H9 (cell line): ENCODE results near the gene BPIFA3. TPM values are rescaled to one million over a fixed set of nuclear protein-coding genes. Genes with fewer than 3 reads are reported as not detected.

Experiments used
- DNase-seq: peaks from one replicate; pipeline ENCODE4 v3.0.0-alpha.2; 2017
- H2AFZ ChIP-seq: one replicate; pipeline ENCODE4 v1.6.1; 2013; ENCODE audit warnings: mild to moderate bottlenecking, low read length, control low read depth, moderate library complexity
- H2AK5ac ChIP-seq: 2 replicates; pipeline ENCODE4 v1.6.1; 2013; ENCODE audit warnings: low read length, control low read depth, mixed read lengths; ENCODE audit not compliant: insufficient read length
- H2BK120ac ChIP-seq: one replicate; pipeline ENCODE4 v1.6.1; 2013; ENCODE audit warnings: low read depth, mild to moderate bottlenecking, low read length, control low read depth, inconsistent platforms; ENCODE audit not compliant: poor library complexity, severe bottlenecking
- H2BK12ac ChIP-seq: 2 replicates; pipeline ENCODE4 v1.6.1; 2013; ENCODE audit warnings: low read length, control low read depth, mixed read lengths, low read depth; ENCODE audit not compliant: insufficient read length
- H2BK15ac ChIP-seq: 2 replicates; pipeline ENCODE4 v1.6.1; 2013; ENCODE audit warnings: low read depth, low read length, control low read depth
- H2BK20ac ChIP-seq: one replicate; pipeline ENCODE4 v1.6.1; 2013; ENCODE audit warnings: low read depth, mild to moderate bottlenecking, low read length, control low read depth, inconsistent platforms; ENCODE audit not compliant: poor library complexity, severe bottlenecking
- H2BK5ac ChIP-seq: 2 replicates; pipeline ENCODE4 v1.6.1; 2013; ENCODE audit warnings: low read length, control low read depth, mixed read lengths; ENCODE audit not compliant: insufficient read length
- H3K14ac ChIP-seq: 2 replicates; pipeline ENCODE4 v1.6.1; 2013; ENCODE audit warnings: low read length, control low read depth; ENCODE audit not compliant: insufficient read depth
- H3K18ac ChIP-seq: 2 replicates; pipeline ENCODE4 v1.6.1; 2013; ENCODE audit warnings: low read depth, mild to moderate bottlenecking, mixed read lengths, low read length, control low read depth; ENCODE audit not compliant: insufficient read length
- H3K23ac ChIP-seq: 2 replicates; pipeline ENCODE4 v1.6.1; 2013; ENCODE audit warnings: low read length, control low read depth, mixed read lengths, low read depth; ENCODE audit not compliant: insufficient read length
- H3K23me2 ChIP-seq: 2 replicates; pipeline ENCODE4 v1.6.1; 2013; ENCODE audit warnings: low read depth, mild to moderate bottlenecking, mixed read lengths, low read length, control low read depth; ENCODE audit not compliant: insufficient read length, poor library complexity, severe bottlenecking
- H3K27ac ChIP-seq: 2 replicates; pipeline ENCODE4 v1.5.1; 2013; ENCODE audit warnings: low read length, control low read depth, mixed read lengths, low read depth; ENCODE audit not compliant: insufficient read length
- H3K27me3 ChIP-seq: 2 replicates; pipeline ENCODE4 v1.6.1; 2013; ENCODE audit warnings: low read length, control low read depth, inconsistent platforms; ENCODE audit not compliant: insufficient read depth
- H3K4ac ChIP-seq: 2 replicates; pipeline ENCODE4 v1.6.1; 2013; ENCODE audit warnings: low read depth, mild to moderate bottlenecking, control low read depth, inconsistent platforms, low read length, moderate library complexity
- H3K4me1 ChIP-seq: 2 replicates; pipeline ENCODE4 v1.6.1; 2013; ENCODE audit warnings: low read length, control low read depth, inconsistent platforms; ENCODE audit not compliant: insufficient read depth
- H3K4me2 ChIP-seq: 2 replicates; pipeline ENCODE4 v1.6.1; 2013; ENCODE audit warnings: low read length, control low read depth, mixed read lengths; ENCODE audit not compliant: insufficient read length, insufficient read depth
- H3K56ac ChIP-seq: 2 replicates; pipeline ENCODE4 v1.6.1; 2013; ENCODE audit warnings: low read depth, mild to moderate bottlenecking, mixed read lengths, low read length, control low read depth; ENCODE audit not compliant: insufficient read length
- H3K79me1 ChIP-seq: 2 replicates; pipeline ENCODE4 v1.6.1; 2013; ENCODE audit warnings: low read depth, mild to moderate bottlenecking, moderate library complexity, low read length, control low read depth, inconsistent platforms; ENCODE audit not compliant: insufficient read depth, poor library complexity, severe bottlenecking
- H3K79me2 ChIP-seq: 2 replicates; pipeline ENCODE4 v1.6.1; 2013; ENCODE audit warnings: low read length, control low read depth, inconsistent platforms; ENCODE audit not compliant: insufficient read depth
- H3K9ac ChIP-seq: 2 replicates; pipeline ENCODE4 v1.6.1; 2013; ENCODE audit warnings: low read length, control low read depth, mixed read lengths; ENCODE audit not compliant: insufficient read length; ENCODE audit errors: extremely low read depth
- H3K9me3 ChIP-seq: one replicate; pipeline ENCODE4 v1.6.1; 2013; ENCODE audit warnings: low read depth, low read length, inconsistent platforms; ENCODE audit not compliant: control insufficient read depth
- H3T11ph ChIP-seq: one replicate; pipeline ENCODE4 v1.6.1; 2013; ENCODE audit warnings: mild to moderate bottlenecking, low read length, control low read depth, inconsistent platforms
- H4K20me1 ChIP-seq: one replicate; pipeline ENCODE4 v1.6.1; 2013; ENCODE audit not compliant: control insufficient read depth, insufficient read length, insufficient read depth
- H4K5ac ChIP-seq: 2 replicates; pipeline ENCODE4 v1.6.1; 2013; ENCODE audit warnings: low read depth, mild to moderate bottlenecking, mixed read lengths, low read length, control low read depth; ENCODE audit not compliant: insufficient read length
- H4K8ac ChIP-seq: replicated peaks from 2 replicates; pipeline ENCODE4 v1.6.1; 2013; ENCODE audit warnings: low read length, control low read depth, mixed read lengths, low read depth; ENCODE audit not compliant: insufficient read length
- H4K91ac ChIP-seq: 2 replicates; pipeline ENCODE4 v1.6.1; 2013; ENCODE audit warnings: low read depth, mild to moderate bottlenecking, moderate library complexity, mixed read lengths, low read length, control low read depth; ENCODE audit not compliant: insufficient read length
- H3K27ac Mint-ChIP-seq, 3 experiments: 2 replicates in 2 of 3; 3 replicates in 1 of 3; pipeline ENCODE4 v1.8.0; 2020 to 2021; ENCODE audit warnings: mixed read lengths in 3 of 3, mild to moderate bottlenecking in 1 of 3, moderate library complexity in 1 of 3
- H3K27me3 Mint-ChIP-seq: 2 replicates; pipeline ENCODE4 v1.8.0; 2021; ENCODE audit warnings: low read depth, mild to moderate bottlenecking, moderate library complexity, mixed read lengths
- H3K36me3 Mint-ChIP-seq, 3 experiments: 2 replicates in 2 of 3; 3 replicates in 1 of 3; pipeline ENCODE4 v1.8.0; 2020 to 2021; ENCODE audit warnings: low read depth in 3 of 3, mixed read lengths in 3 of 3; ENCODE audit not compliant: insufficient read depth in 1 of 3
- H3K4me1 Mint-ChIP-seq, 2 experiments: 2 replicates each; pipeline ENCODE4 v1.8.0; 2020; ENCODE audit warnings: mixed read lengths in 2 of 2
- H3K4me3 Mint-ChIP-seq, 2 experiments: 2 replicates in 1 of 2; 3 replicates in 1 of 2; pipeline ENCODE4 v1.8.0; 2020 to 2021; ENCODE audit warnings: mild to moderate bottlenecking in 2 of 2, mixed read lengths in 2 of 2, moderate library complexity in 1 of 2
- H3K9me3 Mint-ChIP-seq, 2 experiments: 2 replicates in 1 of 2; 3 replicates in 1 of 2; pipeline ENCODE4 v1.8.0; 2020; ENCODE audit warnings: mild to moderate bottlenecking in 2 of 2, mixed read lengths in 2 of 2, moderate library complexity in 1 of 2
- CTCF ChIP-seq: fragments of 200-600 bp; sonication (generic); conservative IDR thresholded peaks from 3 replicates; pipeline ENCODE4 v1.8.0; 2021; ENCODE audit warnings: antibody characterized with exemption, mild to moderate bottlenecking
- WGBS: extraction: QIAGEN DNeasy Blood & Tissue Kit; methylation state at CpG from one replicate; pipeline ENCODE4 v1.1.7; 2013; ENCODE audit warnings: missing lambda C conversion rate, low lambda C conversion rate, mixed read lengths; ENCODE audit not compliant: insufficient read length; ENCODE audit errors: extremely low coverage; 5-methylcytosine and 5-hydroxymethylcytosine counted together
- total RNA-seq: library from RNA; stranded (reverse); gene quantifications from 2 replicates; pipeline ENCODE4 v1.2.1, GENCODE V29; 2021

BPIFA3 gene
- total RNA-seq, 1 experiment from 2014 or later, result not detected

- peaks cover 45% of the 10 kb centered on the region for H3K27me3 Mint-ChIP-seq
- Histone ChIP-seq H3K79me1 (no peaks in the 10 kb centered on the region), H3K4me2 (no peak overlapping the region), H3K23ac (no peak overlapping the region), H3K4me1 (no peaks in the 10 kb centered on the region), H3K79me2 (no peaks in the 10 kb centered on the region), H2BK20ac (no peak overlapping the region), H2AFZ (no peak overlapping the region), H3K56ac (no peak overlapping the region), H4K8ac (no peak overlapping the region), H3K4ac (no peak overlapping the region), H3K18ac (no peak overlapping the region), H2BK5ac (no peak overlapping the region), H3T11ph (no peak overlapping the region), H2BK15ac (no peak overlapping the region), H2AK5ac (no peak overlapping the region), H3K9me3 (no peaks in the 10 kb centered on the region), H2BK12ac (no peak overlapping the region), H3K27ac (no peak overlapping the region), H4K5ac (no peak overlapping the region), H4K91ac (no peak overlapping the region), H3K14ac (no peak overlapping the region), H4K20me1 (no peaks in the 10 kb centered on the region), H3K9ac (no peak overlapping the region), H3K27me3 (no peaks in the 10 kb centered on the region), H3K23me2 (no peaks in the 10 kb centered on the region), H2BK120ac (no peak overlapping the region)
- no CpG with 5 or more reads among the region's 1 CpG for WGBS
- H3K4me3 Mint-ChIP-seq, result no peak overlapping the region
- TF ChIP-seq CTCF, result no peak
- H3K9me3 Mint-ChIP-seq, result no peaks in the 10 kb centered on the region; a peak in 1 of 5 replicates
- DNase-seq, result no peak
- no peaks in the 10 kb centered on the region for H3K36me3 Mint-ChIP-seq
- no peak overlapping the region for H3K27ac Mint-ChIP-seq
- no peaks in the 10 kb centered on the region for H3K4me1 Mint-ChIP-seq
Measured at GRCh38 chr20:33239418-33239817, 22.3 kb downstream of the BPIFA3 start.
